HCT116 (cell line): ENCODE results near the gene GOLGA7B.
A peak's percentile ranks its signal among the peaks of the same experiment; 100 is the strongest.

ENCODE experiments used
- CTCF ChIP-seq, 3 experiments: fragments of 200-600 bp in 1 of 3; sonication (generic) in 1 of 3; IDR thresholded peaks in 2 of 3; conservative IDR thresholded peaks in 1 of 3; 2 replicates each; pipeline ENCODE4 v1.5.1; 2012 to 2017; ENCODE audit warnings: low read depth in 2 of 3, low read length in 2 of 3, antibody characterized with exemption in 1 of 3, borderline replicate concordance in 1 of 3, control low read depth in 1 of 3, mild to moderate bottlenecking in 1 of 3, mixed read lengths in 1 of 3, mixed run types in 1 of 3, moderate library complexity in 1 of 3; ENCODE audit not compliant: insufficient read depth in 1 of 3
- EZH2phosphoT487 ChIP-seq: fragments of 200-600 bp; IDR thresholded peaks from 2 replicates; pipeline ENCODE4 v1.6.1; 2018; ENCODE audit warnings: antibody characterized with exemption, borderline replicate concordance
- MAX ChIP-seq: IDR thresholded peaks from 2 replicates; pipeline ENCODE4 v1.6.1; 2012
- POLR2A ChIP-seq: IDR thresholded peaks from 2 replicates; pipeline ENCODE4 v1.7.0; 2011; ENCODE audit warnings: borderline replicate concordance; ENCODE audit not compliant: insufficient read depth, insufficient read length; ENCODE audit errors: extremely low read depth
- TCF7L2 ChIP-seq: IDR thresholded peaks from 2 replicates; pipeline ENCODE4 v1.7.0; 2011; ENCODE audit warnings: borderline replicate concordance, inconsistent platforms; ENCODE audit not compliant: insufficient read depth, insufficient read length; ENCODE audit errors: extremely low read depth
- YY1 ChIP-seq: IDR thresholded peaks from 2 replicates; pipeline ENCODE4 v1.6.1; 2011; ENCODE audit warnings: low read length, low read depth, moderate library complexity, mild to moderate bottlenecking; ENCODE audit not compliant: insufficient replicate concordance; ENCODE audit errors: extremely low read depth

- peak; percentile 92 to 97 (median 96) for TF ChIP-seq CTCF (IDR thresholded peaks at IDR 0.05 in 2 of 3, conservative IDR thresholded peaks at IDR 0.05 in 1 of 3; ENCODE audit: borderline replicate concordance in 1 of 3, insufficient read depth in 1 of 3, low read depth in 2 of 3, low read length in 2 of 3)
- TF ChIP-seq POLR2A = no peak
- no peak for TF ChIP-seq EZH2phosphoT487
- TF ChIP-seq MAX = no peak
- no peak for TF ChIP-seq TCF7L2
- peak; percentile 65 for TF ChIP-seq YY1
Observed at GRCh38 chr10:97914837-97915211, 65.2 kb downstream of the GOLGA7B start.
